ENCODE measurements around the gene AIP.

DNA sequence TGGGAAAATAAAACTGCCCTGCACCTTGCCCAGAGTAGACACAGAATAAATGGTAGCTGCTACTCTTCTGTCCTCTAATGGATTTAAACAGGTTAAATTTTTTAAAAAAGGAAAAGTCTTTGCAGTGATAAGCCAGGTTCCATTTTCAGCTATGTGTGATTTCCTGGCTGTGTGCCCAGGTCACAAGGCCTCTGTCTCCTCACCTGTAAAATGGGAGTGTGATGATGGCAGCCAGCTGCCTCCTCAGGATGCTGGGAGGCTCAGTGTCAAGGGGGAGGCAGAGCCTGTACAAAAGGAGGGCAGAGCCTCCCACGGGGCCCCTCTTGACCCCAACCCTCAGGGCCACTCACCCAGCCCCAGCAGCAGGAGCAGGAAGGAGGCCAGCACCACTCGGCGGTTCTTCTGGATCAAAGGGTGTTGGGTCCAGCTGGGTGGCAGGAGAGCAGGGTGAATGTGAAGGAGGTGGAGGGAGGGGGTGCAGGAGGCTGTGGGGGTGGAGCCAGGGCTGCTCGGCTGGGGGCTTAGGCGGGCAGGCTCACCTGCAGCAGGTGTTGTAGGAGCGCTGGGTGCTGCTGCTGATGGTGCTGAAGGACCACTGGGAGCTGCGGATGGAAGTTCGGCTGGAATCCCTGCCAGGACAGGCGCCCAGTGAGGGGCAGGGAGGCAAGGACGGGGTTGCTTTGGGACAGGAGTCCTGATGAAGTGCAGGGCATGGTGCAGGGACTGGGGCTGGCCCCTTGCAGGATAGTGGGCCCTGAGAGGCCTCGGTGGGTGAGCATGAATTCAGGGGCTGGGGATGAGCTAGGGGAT, 15.7 kb upstream of the AIP start:
- TF ChIP-seq POLR2A (IDR thresholded peaks at IDR 0.05): no peak
- TF ChIP-seq, protein P1, sequence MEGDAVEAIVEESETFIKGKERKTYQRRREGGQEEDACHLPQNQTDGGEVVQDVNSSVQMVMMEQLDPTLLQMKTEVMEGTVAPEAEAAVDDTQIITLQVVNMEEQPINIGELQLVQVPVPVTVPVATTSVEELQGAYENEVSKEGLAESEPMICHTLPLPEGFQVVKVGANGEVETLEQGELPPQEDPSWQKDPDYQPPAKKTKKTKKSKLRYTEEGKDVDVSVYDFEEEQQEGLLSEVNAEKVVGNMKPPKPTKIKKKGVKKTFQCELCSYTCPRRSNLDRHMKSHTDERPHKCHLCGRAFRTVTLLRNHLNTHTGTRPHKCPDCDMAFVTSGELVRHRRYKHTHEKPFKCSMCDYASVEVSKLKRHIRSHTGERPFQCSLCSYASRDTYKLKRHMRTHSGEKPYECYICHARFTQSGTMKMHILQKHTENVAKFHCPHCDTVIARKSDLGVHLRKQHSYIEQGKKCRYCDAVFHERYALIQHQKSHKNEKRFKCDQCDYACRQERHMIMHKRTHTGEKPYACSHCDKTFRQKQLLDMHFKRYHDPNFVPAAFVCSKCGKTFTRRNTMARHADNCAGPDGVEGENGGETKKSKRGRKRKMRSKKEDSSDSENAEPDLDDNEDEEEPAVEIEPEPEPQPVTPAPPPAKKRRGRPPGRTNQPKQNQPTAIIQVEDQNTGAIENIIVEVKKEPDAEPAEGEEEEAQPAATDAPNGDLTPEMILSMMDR (IDR thresholded peaks at IDR 0.05 in 4 of 5, conservative IDR thresholded peaks at IDR 0.05 in 1 of 5): no peak
